ENCODE results near the gene MPC1L. TPM values are rescaled to one million over a fixed set of nuclear protein-coding genes. Genes with fewer than 3 reads are reported as not detected.

The MPC1L gene
- total and polyA plus RNA-seq, 2 of the 8 experiments (the other 6 are each of a cell fraction or from before 2014, with no cell fraction given), result not detected

- POLR2A ChIA-PET (ENCODE audit: partially characterized antibody), result no interaction called here
- no peak for FAIRE-seq
Observed at GRCh38 chrX:40578039-40578695, 45.1 kb upstream of the MPC1L start.

More at GRCh38 chrX:40578039-40578695, 45.1 kb upstream of the MPC1L start:
- Histone ChIP-seq H4K8ac (ENCODE audit: extremely low read depth, insufficient read depth, low read length) (no peak overlapping the region), H3K23me2 (ENCODE audit: low read depth, low read length) (no peaks in the 10 kb centered on the region), H3K4me2 (ENCODE audit: insufficient read depth in 1 of 2, low read depth in 2 of 2, low read length in 2 of 2) (no peak overlapping the region), H3K79me1 (ENCODE audit: low read depth, low read length) (no peaks in the 10 kb centered on the region), H2BK12ac (ENCODE audit: low read depth, low read length) (no peak overlapping the region), H3K23ac (ENCODE audit: insufficient read length) (no peak overlapping the region), H3K27ac (ENCODE audit: low read depth, low read length) (no peak overlapping the region), H3K14ac (ENCODE audit: insufficient read length) (no peak overlapping the region), H3K4me1 (replicated peaks in 1 of 4; ENCODE audit: control insufficient read depth in 3 of 4, insufficient read depth in 4 of 4, low read length in 3 of 4) (no peaks in the 10 kb centered on the region), H2AK5ac (ENCODE audit: low read depth, low read length) (no peak overlapping the region), H2BK20ac (ENCODE audit: low read length) (no peak overlapping the region), H3K4me3 (ENCODE audit: extremely low read depth in 1 of 4, insufficient read depth in 2 of 4, low read depth in 3 of 4, low read length in 4 of 4) (no peak overlapping the region), H3K79me2 (ENCODE audit: control insufficient read depth in 1 of 2, insufficient read depth in 2 of 2, low read length in 2 of 2) (peaks cover 0 to 18% of the 10 kb centered on the region in 2 experiments; a peak in 2 of 4 replicates), H4K91ac (replicated peaks; ENCODE audit: insufficient read length, low read length) (no peak overlapping the region), H3K18ac (ENCODE audit: extremely low read depth, low read length) (no peak overlapping the region), H3K27me3 (replicated peaks in 1 of 4; ENCODE audit: control insufficient read depth in 3 of 4, extremely low read depth in 1 of 4, insufficient read depth in 3 of 4, low read length in 3 of 4) (no peaks in the 10 kb centered on the region), H2BK15ac (ENCODE audit: low read length) (no peak overlapping the region), H2BK5ac (ENCODE audit: low read depth, low read length) (no peak overlapping the region), H3K9ac (replicated peaks in 1 of 4; ENCODE audit: extremely low read depth in 1 of 4, low read depth in 3 of 4, low read length in 3 of 4) (no peak overlapping the region), H2AFZ (ENCODE audit: low read length) (no peak overlapping the region), H4K5ac (ENCODE audit: insufficient read length, low read depth, low read length) (no peak overlapping the region), H3K36me3 (ENCODE audit: control insufficient read depth in 2 of 4, insufficient read depth in 4 of 4, low read length in 3 of 4) (no peaks in the 10 kb centered on the region), H3K9me3 (ENCODE audit: insufficient read depth in 2 of 2, low read depth in 1 of 2, low read length in 1 of 2) (no peaks in the 10 kb centered on the region), H2BK120ac (replicated peaks; ENCODE audit: low read depth, low read length) (no peak overlapping the region), H3K4ac (replicated peaks; ENCODE audit: insufficient read length, low read depth, low read length) (no peak overlapping the region), H3K56ac (replicated peaks; ENCODE audit: insufficient read length, low read depth, low read length) (no peak overlapping the region), H4K20me1 (replicated peaks in 1 of 2; ENCODE audit: control insufficient read depth in 1 of 2, insufficient read depth in 2 of 2, low read length in 2 of 2) (peaks cover 0 to 3% of the 10 kb centered on the region in 2 experiments)
- DNase-seq (ENCODE audit: low read depth in 1 of 2, low spot score in 2 of 2), result no peak
- TF ChIP-seq TEAD4 (IDR thresholded peaks at IDR 0.05; ENCODE audit: low read depth, low read length) (no peak), KDM1A (IDR thresholded peaks at IDR 0.05; ENCODE audit: borderline replicate concordance, low read length) (no peak), CBX8 (IDR thresholded peaks at IDR 0.05; ENCODE audit: borderline replicate concordance, low read depth, low read length) (no peak)
- CTCF ChIA-PET (ENCODE audit: partially characterized antibody), result no interaction called here
- 88% methylated on average over 7 of the region's 7 CpGs; no CpG with 5 or more reads in 1 of the 2 experiments for WGBS, 2 experiments (ENCODE audit: extremely low coverage in 1 of 2, insufficient coverage in 1 of 2, insufficient read length in 1 of 2, insufficient replicate concordance in 2 of 2, low coverage in 1 of 2, low lambda C conversion rate in 2 of 2, missing lambda C conversion rate in 1 of 2)
